IMR-90 (cell line): ENCODE data around the gene MINK1. TPM values are rescaled to one million over a fixed set of nuclear protein-coding genes. Genes with fewer than 3 reads are reported as not detected.
A peak's percentile ranks its signal among the peaks of the same experiment; 100 is the strongest.

Experiments used
- ATAC-seq: fragments of 200-7000 bp; cut with Tn5 transposase; 2 replicates; pipeline ENCODE4 v1.9.1; 2020; ENCODE audit warnings: low read depth, mild to moderate bottlenecking, moderate library complexity
- BruUV-seq: library from RNA; stranded (reverse); fragments of 400-500 nt; replicated peaks from 2 replicates; lab custom pipeline; 2021; lab: Mats Ljungman, UMichigan
- CTCF ChIA-PET: fragments of 300-600 bp; formaldehyde crosslinking; extraction: SDS; loops from one replicate; lab custom pipeline; 2021; ENCODE audit warnings: antibody characterized with exemption; lab: Yijun Ruan, JAX
- POLR2A ChIA-PET: fragments of 300-600 bp; sonication (Branson Sonifier 250); formaldehyde crosslinking; loops from one replicate; lab custom pipeline; 2022; ENCODE audit warnings: antibody characterized with exemption; ENCODE audit not compliant: unreplicated experiment; lab: Charles Lee
- DNase-seq: peaks from one replicate; pipeline ENCODE4 v3.0.0; 2013
- H2AFZ ChIP-seq: replicated peaks from 2 replicates; pipeline ENCODE3; 2013; ENCODE audit warnings: low read length, mild to moderate bottlenecking; ENCODE audit not compliant: poor library complexity
- H2AK5ac ChIP-seq: 2 replicates; pipeline ENCODE4 v1.6.1; 2013; ENCODE audit warnings: low read depth, low read length, inconsistent platforms
- H2AK9ac ChIP-seq: replicated peaks from 2 replicates; pipeline ENCODE3; 2013; ENCODE audit warnings: mild to moderate bottlenecking, low read depth, low read length, moderate library complexity; ENCODE audit not compliant: poor library complexity
- H2BK120ac ChIP-seq: 2 replicates; pipeline ENCODE4 v1.6.1; 2013; ENCODE audit warnings: low read depth, low read length, inconsistent platforms
- H2BK15ac ChIP-seq: 3 replicates; pipeline ENCODE4 v1.6.1; 2013; ENCODE audit warnings: low read depth, low read length, inconsistent platforms
- H2BK20ac ChIP-seq: 2 replicates; pipeline ENCODE4 v1.6.1; 2013; ENCODE audit warnings: low read depth, mild to moderate bottlenecking, inconsistent platforms, low read length, moderate library complexity
- H2BK5ac ChIP-seq: 2 replicates; pipeline ENCODE4 v1.6.1; 2013; ENCODE audit warnings: mild to moderate bottlenecking, low read depth, low read length, inconsistent platforms; ENCODE audit not compliant: poor library complexity, severe bottlenecking
- H3K14ac ChIP-seq: replicated peaks from 2 replicates; pipeline ENCODE4 v1.6.1; 2013; ENCODE audit warnings: low read depth, low read length, inconsistent platforms
- H3K18ac ChIP-seq: 2 replicates; pipeline ENCODE4 v1.6.1; 2013; ENCODE audit warnings: low read depth, low read length, control low read depth
- H3K23ac ChIP-seq: 2 replicates; pipeline ENCODE4 v1.6.1; 2013; ENCODE audit warnings: low read depth, low read length, inconsistent platforms
- H3K27ac ChIP-seq: 2 replicates; pipeline ENCODE4 v1.5.1; 2013; ENCODE audit warnings: mild to moderate bottlenecking, control low read depth, low read length; ENCODE audit not compliant: insufficient read depth
- H3K27me3 ChIP-seq: 2 replicates; pipeline ENCODE4 v1.6.1; 2013; ENCODE audit warnings: low read length; ENCODE audit not compliant: control insufficient read depth, insufficient read depth
- H3K36me3 ChIP-seq: 2 replicates; pipeline ENCODE4 v1.6.1; 2013; ENCODE audit warnings: low read length, mixed read lengths; ENCODE audit not compliant: control insufficient read depth, insufficient read depth
- H3K4ac ChIP-seq: 2 replicates; pipeline ENCODE4 v1.6.1; 2013; ENCODE audit warnings: low read depth, low read length, inconsistent platforms
- H3K4me1 ChIP-seq: 2 replicates; pipeline ENCODE4 v1.6.1; 2013; ENCODE audit warnings: low read length, mixed read lengths; ENCODE audit not compliant: control insufficient read depth, insufficient read depth
- H3K4me2 ChIP-seq: 2 replicates; pipeline ENCODE4 v1.6.1; 2013; ENCODE audit warnings: low read depth, mild to moderate bottlenecking, control low read depth, low read length, moderate library complexity
- H3K4me3 ChIP-seq: 2 replicates; pipeline ENCODE4 v1.5.1; 2013; ENCODE audit warnings: low read depth, mild to moderate bottlenecking, control low read depth, low read length, moderate library complexity; ENCODE audit not compliant: insufficient read depth
- H3K56ac ChIP-seq: 2 replicates; pipeline ENCODE4 v1.6.1; 2013; ENCODE audit warnings: low read length, inconsistent platforms; ENCODE audit not compliant: insufficient read depth; ENCODE audit errors: extremely low read depth
- H3K79me1 ChIP-seq, 2 experiments: 2 replicates each; pipeline ENCODE4 v1.6.1; 2013; ENCODE audit warnings: low read length in 2 of 2, inconsistent platforms in 1 of 2, low read depth in 1 of 2
- H3K9ac ChIP-seq: 2 replicates; pipeline ENCODE4 v1.6.1; 2013; ENCODE audit warnings: low read depth, low read length, control low read depth
- H3K9me1 ChIP-seq: 2 replicates; pipeline ENCODE4 v1.6.1; 2013; ENCODE audit warnings: low read length, inconsistent platforms; ENCODE audit not compliant: insufficient read depth
- H3K9me3 ChIP-seq: 2 replicates; pipeline ENCODE4 v1.6.1; 2013; ENCODE audit warnings: low read length; ENCODE audit not compliant: control insufficient read depth, insufficient read depth
- H4K20me1 ChIP-seq: 2 replicates; pipeline ENCODE4 v1.6.1; 2013; ENCODE audit warnings: low read length, inconsistent platforms; ENCODE audit not compliant: insufficient read depth
- H4K5ac ChIP-seq: 2 replicates; pipeline ENCODE4 v1.6.1; 2013; ENCODE audit warnings: mild to moderate bottlenecking, low read depth, low read length, control low read depth
- H4K8ac ChIP-seq, 2 experiments: 2 replicates each; pipeline ENCODE4 v1.6.1; 2013; ENCODE audit warnings: low read depth in 2 of 2, low read length in 2 of 2, control low read depth in 1 of 2, inconsistent platforms in 1 of 2
- H4K91ac ChIP-seq: 2 replicates; pipeline ENCODE4 v1.6.1; 2013; ENCODE audit warnings: low read depth, low read length, inconsistent platforms; ENCODE audit not compliant: insufficient read depth
- BHLHE40 ChIP-seq: fragments of 150-350 bp; IDR thresholded peaks from 2 replicates; pipeline ENCODE4 v1.6.1; 2016; ENCODE audit warnings: mild to moderate bottlenecking, low read depth, low read length
- CEBPB ChIP-seq: IDR thresholded peaks from 2 replicates; pipeline ENCODE4 v1.6.1; 2012; ENCODE audit warnings: low read depth, low read length, improper control_type of control experiment
- CHD1 ChIP-seq: IDR thresholded peaks from 2 replicates; pipeline ENCODE4 v1.6.1; 2012; ENCODE audit warnings: low read depth, low read length, improper control_type of control experiment
- ELK1 ChIP-seq: fragments of 150-350 bp; IDR thresholded peaks from 2 replicates; pipeline ENCODE4 v1.6.1; 2016; ENCODE audit warnings: low read depth, mild to moderate bottlenecking, low read length, moderate library complexity, borderline replicate concordance
- FOS ChIP-seq: fragments of 150-350 bp; IDR thresholded peaks from 2 replicates; pipeline ENCODE4 v1.6.1; 2016; ENCODE audit warnings: low read depth, low read length
- MAFK ChIP-seq: IDR thresholded peaks from 2 replicates; pipeline ENCODE4 v1.6.1; 2012; ENCODE audit warnings: low read depth, low read length, improper control_type of control experiment
- MAZ ChIP-seq: IDR thresholded peaks from 2 replicates; pipeline ENCODE4 v1.6.1; 2012; ENCODE audit warnings: low read depth, mild to moderate bottlenecking, low read length, improper control_type of control experiment, moderate library complexity, borderline replicate concordance
- NFE2L2 ChIP-seq: fragments of 150-350 bp; IDR thresholded peaks from 2 replicates; pipeline ENCODE4 v1.6.1; 2016; ENCODE audit warnings: low read depth, mild to moderate bottlenecking, low read length
- POLR2A ChIP-seq: IDR thresholded peaks from 2 replicates; pipeline ENCODE4 v1.6.1; 2012; ENCODE audit warnings: mild to moderate bottlenecking, low read depth, low read length
- RAD21 ChIP-seq: IDR thresholded peaks from 2 replicates; pipeline ENCODE4 v1.6.1; 2012; ENCODE audit warnings: low read length, improper control_type of control experiment
- SMC3 ChIP-seq: fragments of 150-350 bp; IDR thresholded peaks from 2 replicates; pipeline ENCODE4 v1.6.1; 2016; ENCODE audit warnings: low read depth, mild to moderate bottlenecking, antibody characterized with exemption, low read length, moderate library complexity
- WGBS, 2 experiments: methylation state at CpG; one replicate each; pipeline versions ENCODE4 v1.1.5 to v1.1.7; 2013; ENCODE audit warnings: missing lambda C conversion rate in 2 of 2; ENCODE audit not compliant: insufficient read length in 1 of 2; ENCODE audit errors: extremely low coverage in 2 of 2; 5-methylcytosine and 5-hydroxymethylcytosine counted together
- dilution Hi-C: fragments of 300-500 bp; cut with HindIII; formaldehyde crosslinking; loops from one replicate; pipeline ENCODE4 v1.14.3; 2018; ENCODE audit warnings: low sequenced_read_pairs; ENCODE audit not compliant: unreplicated experiment
- in situ Hi-C: fragments of 300-500 bp; cut with MboI; formaldehyde crosslinking; loops from 3 replicates; pipeline ENCODE4 v1.14.3; 2019; ENCODE audit warnings: low sequenced_read_pairs, inconsistent platforms, mixed read lengths
- intact Hi-C: fragments of 100-400 bp; cut with micrococcal nuclease; formaldehyde crosslinking; loops from 2 replicates; pipeline ENCODE4 v1.10.0; 2022
- polyA plus RNA-seq, 3 experiments: library from polyadenylated mRNA; depleted of rRNA; stranded (reverse); fragments of >200 nt; gene quantifications; 2 replicates each; pipeline ENCODE4 v1.2.3, GENCODE V29; 2012; ENCODE audit warnings: low replicate concordance in 1 of 3
- total RNA-seq: library from RNA; depleted of rRNA; stranded (reverse); fragments of >200 nt; gene quantifications from 2 replicates; pipeline ENCODE4 v1.2.3, GENCODE V29; 2012
- TF ChIP-seq, protein P1 (sequence below): conservative IDR thresholded peaks from 2 replicates; pipeline ENCODE4 v1.5.1; 2012; ENCODE audit warnings: mild to moderate bottlenecking, low read depth, low read length, improper control_type of control experiment
- TF ChIP-seq, protein P2 (sequence below): fragments of 150-350 bp; IDR thresholded peaks from 2 replicates; pipeline ENCODE4 v1.6.1; 2017; ENCODE audit warnings: mild to moderate bottlenecking, antibody characterized with exemption, low read length, low read depth

The MINK1 gene
- total and polyA plus RNA-seq, 2 of the 4 experiments (the other 2 are of a cell fraction) = 12.2 to 40.9 TPM

DNA sequence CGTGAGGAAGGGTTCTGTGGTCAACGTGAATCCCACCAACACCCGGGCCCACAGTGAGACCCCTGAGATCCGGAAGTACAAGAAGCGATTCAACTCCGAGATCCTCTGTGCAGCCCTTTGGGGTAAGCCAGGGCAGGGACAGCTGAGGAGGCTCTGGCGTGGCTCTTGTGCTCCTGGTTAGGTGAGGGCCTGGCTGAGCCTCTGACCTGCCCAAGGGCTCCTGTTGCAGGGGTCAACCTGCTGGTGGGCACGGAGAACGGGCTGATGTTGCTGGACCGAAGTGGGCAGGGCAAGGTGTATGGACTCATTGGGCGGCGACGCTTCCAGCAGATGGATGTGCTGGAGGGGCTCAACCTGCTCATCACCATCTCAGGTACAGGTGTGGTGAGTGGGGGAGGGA is 62.0 kb downstream of the MINK1 start:
- H3K14ac ChIP-seq = no peak overlapping the region
- no TSS peak for BruUV-seq
- H4K8ac ChIP-seq = no peak overlapping the region
- no peaks in the 10 kb centered on the region; the same call in 1 of the 2 replicates for H4K20me1 ChIP-seq
- H3K18ac ChIP-seq = no peak overlapping the region
- 94% methylated on average over 8 of the region's 13 CpGs; no CpG with 5 or more reads in 1 of the 2 experiments for WGBS, 2 experiments
- H3K79me1 ChIP-seq = no peaks in the 10 kb centered on the region
- no peak overlapping the region for H2AFZ ChIP-seq
- dilution Hi-C loops (no loop called here), in situ Hi-C loops (no loop called here), intact Hi-C loops (no loop called here)
- H3K9ac ChIP-seq = no peak overlapping the region
- no peak overlapping the region for H3K4ac ChIP-seq
- no peak overlapping the region for H4K5ac ChIP-seq
- H3K36me3 ChIP-seq = peaks cover 62% of the 10 kb centered on the region
- TF ChIP-seq RAD21 (no peak), ELK1 (no peak), MAZ (no peak), CEBPB (no peak), NFE2L2 (no peak), SMC3 (no peak), MAFK (no peak), POLR2A (no peak), BHLHE40 (no peak), FOS (no peak), CHD1 (no peak)
- TF ChIP-seq, protein P1, sequence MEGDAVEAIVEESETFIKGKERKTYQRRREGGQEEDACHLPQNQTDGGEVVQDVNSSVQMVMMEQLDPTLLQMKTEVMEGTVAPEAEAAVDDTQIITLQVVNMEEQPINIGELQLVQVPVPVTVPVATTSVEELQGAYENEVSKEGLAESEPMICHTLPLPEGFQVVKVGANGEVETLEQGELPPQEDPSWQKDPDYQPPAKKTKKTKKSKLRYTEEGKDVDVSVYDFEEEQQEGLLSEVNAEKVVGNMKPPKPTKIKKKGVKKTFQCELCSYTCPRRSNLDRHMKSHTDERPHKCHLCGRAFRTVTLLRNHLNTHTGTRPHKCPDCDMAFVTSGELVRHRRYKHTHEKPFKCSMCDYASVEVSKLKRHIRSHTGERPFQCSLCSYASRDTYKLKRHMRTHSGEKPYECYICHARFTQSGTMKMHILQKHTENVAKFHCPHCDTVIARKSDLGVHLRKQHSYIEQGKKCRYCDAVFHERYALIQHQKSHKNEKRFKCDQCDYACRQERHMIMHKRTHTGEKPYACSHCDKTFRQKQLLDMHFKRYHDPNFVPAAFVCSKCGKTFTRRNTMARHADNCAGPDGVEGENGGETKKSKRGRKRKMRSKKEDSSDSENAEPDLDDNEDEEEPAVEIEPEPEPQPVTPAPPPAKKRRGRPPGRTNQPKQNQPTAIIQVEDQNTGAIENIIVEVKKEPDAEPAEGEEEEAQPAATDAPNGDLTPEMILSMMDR = no peak
- TF ChIP-seq, protein P2, sequence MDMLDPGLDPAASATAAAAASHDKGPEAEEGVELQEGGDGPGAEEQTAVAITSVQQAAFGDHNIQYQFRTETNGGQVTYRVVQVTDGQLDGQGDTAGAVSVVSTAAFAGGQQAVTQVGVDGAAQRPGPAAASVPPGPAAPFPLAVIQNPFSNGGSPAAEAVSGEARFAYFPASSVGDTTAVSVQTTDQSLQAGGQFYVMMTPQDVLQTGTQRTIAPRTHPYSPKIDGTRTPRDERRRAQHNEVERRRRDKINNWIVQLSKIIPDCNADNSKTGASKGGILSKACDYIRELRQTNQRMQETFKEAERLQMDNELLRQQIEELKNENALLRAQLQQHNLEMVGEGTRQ = no peak
- ATAC-seq = no peak
- DNase-seq = no peak
- H3K9me3 ChIP-seq = no peaks in the 10 kb centered on the region
- no peak overlapping the region for H2BK5ac ChIP-seq
- ChIA-PET CTCF (interaction anchor here (1.5 kb wide), 1 partner anchor 105 kb away, joined by 5 read pairs; no protein-coding TSS in a partner anchor), POLR2A (no interaction called here)
- H4K91ac ChIP-seq = no peak overlapping the region
- no peak overlapping the region for H2BK120ac ChIP-seq
- no peak overlapping the region for H2AK5ac ChIP-seq
- no peaks in the 10 kb centered on the region for H3K4me1 ChIP-seq
- H3K23ac ChIP-seq = no peak overlapping the region
- H3K27me3 ChIP-seq = no peaks in the 10 kb centered on the region
- H3K27ac ChIP-seq = no peak overlapping the region
- H3K56ac ChIP-seq = no peak overlapping the region
- H2AK9ac ChIP-seq = peak overlapping the region; percentile 61
- no peak overlapping the region for H3K4me3 ChIP-seq
- no peaks in the 10 kb centered on the region for H3K9me1 ChIP-seq
- H2BK15ac ChIP-seq = no peak overlapping the region
- no peak overlapping the region for H2BK20ac ChIP-seq
- H3K4me2 ChIP-seq = no peak overlapping the region
